ENCODE data around the gene NRTN. TPM values are rescaled to one million over a fixed set of nuclear protein-coding genes. Genes with fewer than 3 reads are reported as not detected.

Gene NRTN
- total and polyA plus RNA-seq, 2 of the 4 experiments (the other 2 are of a cell fraction), result 0.17 to 0.18 TPM

DNA sequence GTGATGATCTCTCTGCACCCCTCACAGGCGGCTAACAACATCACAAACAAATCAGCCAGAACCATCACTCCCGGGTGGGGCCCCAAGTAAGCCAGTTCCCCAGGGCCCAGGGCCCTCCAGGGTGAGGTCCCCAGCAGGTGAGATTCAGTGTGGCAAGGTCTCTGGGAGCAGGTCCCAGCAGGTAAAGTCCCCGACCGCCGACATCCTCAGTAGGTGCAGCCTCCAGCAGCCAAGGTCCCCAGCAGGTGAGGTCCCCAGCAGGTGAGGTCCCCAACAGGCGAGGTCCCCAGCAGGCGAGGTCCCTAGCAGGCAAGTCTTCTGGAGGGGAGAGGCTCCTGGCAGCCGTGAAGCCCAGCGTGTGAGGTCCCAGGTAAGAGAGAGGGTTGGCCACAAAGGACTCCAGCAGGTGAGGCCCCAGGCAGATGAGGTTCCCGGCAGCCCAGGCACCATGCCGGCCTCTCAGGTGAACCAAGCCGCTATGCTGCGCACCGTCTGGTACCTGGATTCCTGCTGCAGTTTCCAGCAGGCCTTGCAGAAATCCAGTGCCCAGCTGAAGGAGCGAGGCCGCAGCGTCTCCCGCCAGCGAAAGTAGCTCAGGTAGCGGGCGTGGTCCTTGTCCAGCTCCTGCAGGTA lies 38.5 kb downstream of the NRTN start:
- CTCF ChIA-PET, result no interaction called here
- Histone ChIP-seq H3K27ac (ENCODE audit: insufficient read depth, low read length) (no peak overlapping the region), H2AK9ac (replicated peaks; ENCODE audit: low read depth, low read length, poor library complexity) (no peak overlapping the region), H3K4ac (ENCODE audit: low read depth, low read length) (no peak overlapping the region), H3K18ac (ENCODE audit: low read depth, low read length) (no peak overlapping the region), H3K9ac (ENCODE audit: low read depth, low read length) (no peak overlapping the region), H3K36me3 (ENCODE audit: control insufficient read depth, insufficient read depth, low read length) (no peaks in the 10 kb centered on the region), H3K4me1 (ENCODE audit: control insufficient read depth, insufficient read depth, low read length) (no peaks in the 10 kb centered on the region), H3K9me3 (ENCODE audit: control insufficient read depth, insufficient read depth, low read length) (no peaks in the 10 kb centered on the region), H3K23ac (ENCODE audit: low read depth, low read length) (no peak overlapping the region), H2AK5ac (ENCODE audit: low read depth, low read length) (no peak overlapping the region), H4K8ac (ENCODE audit: low read depth in 2 of 2, low read length in 2 of 2) (no peak overlapping the region), H3K27me3 (ENCODE audit: control insufficient read depth, insufficient read depth, low read length) (peaks cover 6% of the 10 kb centered on the region; the same call in 1 of the 2 replicates), H3K9me1 (ENCODE audit: insufficient read depth, low read length) (no peaks in the 10 kb centered on the region), H2BK5ac (ENCODE audit: low read depth, low read length, poor library complexity, severe bottlenecking) (no peak overlapping the region), H2BK15ac (ENCODE audit: low read depth, low read length) (no peak overlapping the region), H2BK120ac (ENCODE audit: low read depth, low read length) (no peak overlapping the region), H4K5ac (ENCODE audit: low read depth, low read length) (no peak overlapping the region), H2AFZ (replicated peaks; ENCODE audit: low read length, poor library complexity) (no peak overlapping the region), H3K4me3 (ENCODE audit: insufficient read depth, low read depth, low read length) (no peak overlapping the region), H4K20me1 (ENCODE audit: insufficient read depth, low read length) (no peaks in the 10 kb centered on the region; the same call in 1 of the 2 replicates), H3K56ac (ENCODE audit: extremely low read depth, insufficient read depth, low read length) (no peak overlapping the region), H3K4me2 (ENCODE audit: low read depth, low read length) (no peak overlapping the region), H3K79me1 (ENCODE audit: low read depth in 1 of 2, low read length in 2 of 2) (no peaks in the 10 kb centered on the region), H3K14ac (replicated peaks; ENCODE audit: low read depth, low read length) (no peak overlapping the region), H4K91ac (ENCODE audit: insufficient read depth, low read depth, low read length) (no peak overlapping the region), H2BK20ac (ENCODE audit: low read depth, low read length) (no peak overlapping the region)
- ATAC-seq (ENCODE audit: low read depth), result no peak
- no peak for DNase-seq
- no TSS peak for BruUV-seq (replicated peaks)
- 88% methylated on average over 3 of the region's 21 CpGs; no CpG with 5 or more reads in 1 of the 2 experiments for WGBS, 2 experiments (ENCODE audit: extremely low coverage in 2 of 2, insufficient read length in 1 of 2)
- intact Hi-C loops (cut with micrococcal nuclease) (no loop called here), in situ Hi-C loops (cut with MboI; ENCODE audit: low sequenced_read_pairs) (no loop called here), dilution Hi-C loops (cut with HindIII; ENCODE audit: low sequenced_read_pairs, unreplicated experiment) (no loop called here)
- TF ChIP-seq, protein P1, sequence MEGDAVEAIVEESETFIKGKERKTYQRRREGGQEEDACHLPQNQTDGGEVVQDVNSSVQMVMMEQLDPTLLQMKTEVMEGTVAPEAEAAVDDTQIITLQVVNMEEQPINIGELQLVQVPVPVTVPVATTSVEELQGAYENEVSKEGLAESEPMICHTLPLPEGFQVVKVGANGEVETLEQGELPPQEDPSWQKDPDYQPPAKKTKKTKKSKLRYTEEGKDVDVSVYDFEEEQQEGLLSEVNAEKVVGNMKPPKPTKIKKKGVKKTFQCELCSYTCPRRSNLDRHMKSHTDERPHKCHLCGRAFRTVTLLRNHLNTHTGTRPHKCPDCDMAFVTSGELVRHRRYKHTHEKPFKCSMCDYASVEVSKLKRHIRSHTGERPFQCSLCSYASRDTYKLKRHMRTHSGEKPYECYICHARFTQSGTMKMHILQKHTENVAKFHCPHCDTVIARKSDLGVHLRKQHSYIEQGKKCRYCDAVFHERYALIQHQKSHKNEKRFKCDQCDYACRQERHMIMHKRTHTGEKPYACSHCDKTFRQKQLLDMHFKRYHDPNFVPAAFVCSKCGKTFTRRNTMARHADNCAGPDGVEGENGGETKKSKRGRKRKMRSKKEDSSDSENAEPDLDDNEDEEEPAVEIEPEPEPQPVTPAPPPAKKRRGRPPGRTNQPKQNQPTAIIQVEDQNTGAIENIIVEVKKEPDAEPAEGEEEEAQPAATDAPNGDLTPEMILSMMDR (conservative IDR thresholded peaks at IDR 0.05; ENCODE audit: low read depth, low read length), result no peak
- TF ChIP-seq, protein P2, sequence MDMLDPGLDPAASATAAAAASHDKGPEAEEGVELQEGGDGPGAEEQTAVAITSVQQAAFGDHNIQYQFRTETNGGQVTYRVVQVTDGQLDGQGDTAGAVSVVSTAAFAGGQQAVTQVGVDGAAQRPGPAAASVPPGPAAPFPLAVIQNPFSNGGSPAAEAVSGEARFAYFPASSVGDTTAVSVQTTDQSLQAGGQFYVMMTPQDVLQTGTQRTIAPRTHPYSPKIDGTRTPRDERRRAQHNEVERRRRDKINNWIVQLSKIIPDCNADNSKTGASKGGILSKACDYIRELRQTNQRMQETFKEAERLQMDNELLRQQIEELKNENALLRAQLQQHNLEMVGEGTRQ (IDR thresholded peaks at IDR 0.05; ENCODE audit: low read depth, low read length), result no peak
- TF ChIP-seq SMC3 (IDR thresholded peaks at IDR 0.05; ENCODE audit: low read depth, low read length), result no peak
- TF ChIP-seq RCOR1 (IDR thresholded peaks at IDR 0.05; ENCODE audit: insufficient replicate concordance, low read length), result no peak
- TF ChIP-seq CHD1 (IDR thresholded peaks at IDR 0.05; ENCODE audit: low read depth, low read length), result no peak
- TF ChIP-seq, protein P3, sequence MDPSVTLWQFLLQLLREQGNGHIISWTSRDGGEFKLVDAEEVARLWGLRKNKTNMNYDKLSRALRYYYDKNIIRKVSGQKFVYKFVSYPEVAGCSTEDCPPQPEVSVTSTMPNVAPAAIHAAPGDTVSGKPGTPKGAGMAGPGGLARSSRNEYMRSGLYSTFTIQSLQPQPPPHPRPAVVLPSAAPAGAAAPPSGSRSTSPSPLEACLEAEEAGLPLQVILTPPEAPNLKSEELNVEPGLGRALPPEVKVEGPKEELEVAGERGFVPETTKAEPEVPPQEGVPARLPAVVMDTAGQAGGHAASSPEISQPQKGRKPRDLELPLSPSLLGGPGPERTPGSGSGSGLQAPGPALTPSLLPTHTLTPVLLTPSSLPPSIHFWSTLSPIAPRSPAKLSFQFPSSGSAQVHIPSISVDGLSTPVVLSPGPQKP (IDR thresholded peaks at IDR 0.05; ENCODE audit: borderline replicate concordance, low read depth, low read length), result no peak
- no peak for TF ChIP-seq CEBPB (IDR thresholded peaks at IDR 0.05; ENCODE audit: low read depth, low read length)
- TF ChIP-seq BHLHE40 (IDR thresholded peaks at IDR 0.05; ENCODE audit: low read depth, low read length), result no peak
- no peak for TF ChIP-seq MAFK (IDR thresholded peaks at IDR 0.05; ENCODE audit: low read depth, low read length)
- TF ChIP-seq MXI1 (IDR thresholded peaks at IDR 0.05; ENCODE audit: borderline replicate concordance, low read depth, low read length), result no peak
- no peak for TF ChIP-seq MAZ (IDR thresholded peaks at IDR 0.05; ENCODE audit: borderline replicate concordance, low read depth, low read length)
- no peak for TF ChIP-seq NFE2L2 (IDR thresholded peaks at IDR 0.05; ENCODE audit: low read depth, low read length)
- no peak for TF ChIP-seq RFX5 (IDR thresholded peaks at IDR 0.05; ENCODE audit: low read depth, low read length)
- no peak for TF ChIP-seq POLR2A (IDR thresholded peaks at IDR 0.05; ENCODE audit: low read depth, low read length)
- TF ChIP-seq RAD21 (IDR thresholded peaks at IDR 0.05; ENCODE audit: low read length), result no peak
- POLR2A ChIA-PET (ENCODE audit: unreplicated experiment), result no interaction called here

All from IMR-90 (cell line).